Measurements from ENCODE around the gene ASIP. TPM values are rescaled to one million over a fixed set of nuclear protein-coding genes. Genes with fewer than 3 reads are reported as not detected.
"Not testable (repeated sequence)": the region's sequence is repeated elsewhere in the genome, so short reads cannot be mapped to it uniquely, and the experiment has no call there.

ASIP gene
- total and polyA plus RNA-seq, 4 donors = 0.39 to 0.62 TPM; not detected in 2

GRCh38 chr20:34281177-34281576 is 40.0 kb downstream of the ASIP start:
- no peak overlapping the region for H3K27ac ChIP-seq (ENCODE audit: low read depth in 1 of 2, low read length in 2 of 2)
- H3K9me3 ChIP-seq (ENCODE audit: control insufficient read depth in 4 of 4, low read length in 3 of 4) = no peaks in the 10 kb centered on the region
- H3K9ac ChIP-seq (ENCODE audit: low read depth in 1 of 2, low read length in 2 of 2) = no peak overlapping the region
- no peaks in the 10 kb centered on the region for H3K4me1 ChIP-seq (ENCODE audit: control insufficient read depth in 4 of 4, insufficient read depth in 4 of 4, low read length in 3 of 4)
- H3K36me3 ChIP-seq (ENCODE audit: control insufficient read depth in 4 of 4, insufficient read depth in 3 of 4, low read depth in 1 of 4, low read length in 3 of 4) = peaks cover 22 to 75% (median 51%) of the 10 kb centered on the region in 4 donors
- no peak overlapping the region for H3K4me3 ChIP-seq (ENCODE audit: low read depth in 1 of 3, low read length in 3 of 3)
- 93% methylated on average over 3 of the region's 3 CpGs for WGBS
- no peak for DNase-seq (ENCODE audit: low spot score)
- no peaks in the 10 kb centered on the region for H3K27me3 ChIP-seq (ENCODE audit: control insufficient read depth in 4 of 4, insufficient read depth in 4 of 4, low read length in 3 of 4)
- TF ChIP-seq RXRA (IDR thresholded peaks at IDR 0.05) (no peak), JUND (IDR thresholded peaks at IDR 0.05) (no peak)

GRCh38 chr20:34282041-34282440 is 40.8 kb downstream of the ASIP start:
- H3K9ac ChIP-seq (ENCODE audit: low read depth in 1 of 2, low read length in 2 of 2) = no peak overlapping the region
- no peak overlapping the region for H3K4me3 ChIP-seq (ENCODE audit: low read depth in 1 of 3, low read length in 3 of 3)
- peaks cover 17 to 73% (median 49%) of the 10 kb centered on the region in 4 donors for H3K36me3 ChIP-seq (ENCODE audit: control insufficient read depth in 4 of 4, insufficient read depth in 3 of 4, low read depth in 1 of 4, low read length in 3 of 4)
- H3K27ac ChIP-seq (ENCODE audit: low read depth in 1 of 2, low read length in 2 of 2) = no peak overlapping the region
- no peaks in the 10 kb centered on the region for H3K9me3 ChIP-seq (ENCODE audit: control insufficient read depth in 4 of 4, low read length in 3 of 4)
- WGBS = 86% methylated on average over 4 of the region's 4 CpGs
- no peak for TF ChIP-seq MAX (IDR thresholded peaks at IDR 0.05)
- H3K4me1 ChIP-seq (ENCODE audit: control insufficient read depth in 4 of 4, insufficient read depth in 4 of 4, low read length in 3 of 4) = no peaks in the 10 kb centered on the region
- no peak for DNase-seq (ENCODE audit: low spot score)
- no peaks in the 10 kb centered on the region for H3K27me3 ChIP-seq (ENCODE audit: control insufficient read depth in 4 of 4, insufficient read depth in 4 of 4, low read length in 3 of 4)

- no peak overlapping the region for H3K4me3 ChIP-seq (ENCODE audit: low read depth in 1 of 3, low read length in 3 of 3)
- peaks cover 17 to 73% (median 52%) of the 10 kb centered on the region in 4 donors for H3K36me3 ChIP-seq (ENCODE audit: control insufficient read depth in 4 of 4, insufficient read depth in 3 of 4, low read depth in 1 of 4, low read length in 3 of 4)
- H3K9ac ChIP-seq (ENCODE audit: low read depth in 1 of 2, low read length in 2 of 2) = no peak overlapping the region
- 96% methylated on average over 1 of the region's 1 CpG for whole genome bisulfite sequencing
- H3K4me1 ChIP-seq (ENCODE audit: control insufficient read depth in 4 of 4, insufficient read depth in 4 of 4, low read length in 3 of 4) = no peaks in the 10 kb centered on the region
- no peaks in the 10 kb centered on the region for H3K9me3 ChIP-seq (ENCODE audit: control insufficient read depth in 4 of 4, low read length in 3 of 4)
- no peaks in the 10 kb centered on the region for H3K27me3 ChIP-seq (ENCODE audit: control insufficient read depth in 4 of 4, insufficient read depth in 4 of 4, low read length in 3 of 4)
- peak; percentile 31 to 59 for TF ChIP-seq HNF4A (conservative IDR thresholded peaks at IDR 0.05)
- no peak for TF ChIP-seq FOXA1 (IDR thresholded peaks at IDR 0.05)
- H3K27ac ChIP-seq (ENCODE audit: low read depth in 1 of 2, low read length in 2 of 2) = no peak overlapping the region
- DNase-seq (ENCODE audit: low spot score) = no peak
These were observed 42.6 kb downstream of the ASIP start for GRCh38 chr20:34283844-34284243.

- H3K27ac ChIP-seq (ENCODE audit: low read depth in 1 of 2, low read length in 2 of 2) = no peak overlapping the region
- H3K9me3 ChIP-seq (ENCODE audit: control insufficient read depth in 4 of 4, low read length in 3 of 4) = no peaks in the 10 kb centered on the region
- 96% methylated on average over 16 of the region's 16 CpGs for WGBS
- H3K4me3 ChIP-seq (ENCODE audit: low read depth in 1 of 3, low read length in 3 of 3) = no peak overlapping the region
- TF ChIP-seq RAD21 (IDR thresholded peaks at IDR 0.05) (no peak), ATF3 (IDR thresholded peaks at IDR 0.05) (no peak), GABPA (IDR thresholded peaks at IDR 0.05 in 1 of 2, conservative IDR thresholded peaks at IDR 0.05 in 1 of 2) (no peak), YY1 (IDR thresholded peaks at IDR 0.05) (no peak), SP1 (IDR thresholded peaks at IDR 0.05) (no peak), RXRA (IDR thresholded peaks at IDR 0.05) (no peak), ZBTB33 (IDR thresholded peaks at IDR 0.05) (no peak), HNF4G (IDR thresholded peaks at IDR 0.05) (no peak), HNF4A (conservative IDR thresholded peaks at IDR 0.05) (no peak), FOXA1 (IDR thresholded peaks at IDR 0.05) (no peak), JUND (IDR thresholded peaks at IDR 0.05) (no peak)
- H3K27me3 ChIP-seq (ENCODE audit: control insufficient read depth in 4 of 4, insufficient read depth in 4 of 4, low read length in 3 of 4) = no peaks in the 10 kb centered on the region
- H3K9ac ChIP-seq (ENCODE audit: low read depth in 1 of 2, low read length in 2 of 2) = no peak overlapping the region
- H3K36me3 ChIP-seq (ENCODE audit: control insufficient read depth in 4 of 4, insufficient read depth in 3 of 4, low read depth in 1 of 4, low read length in 3 of 4) = peaks cover 21 to 71% (median 51%) of the 10 kb centered on the region in 4 donors
- no peaks in the 10 kb centered on the region for H3K4me1 ChIP-seq (ENCODE audit: control insufficient read depth in 4 of 4, insufficient read depth in 4 of 4, low read length in 3 of 4)
- DNase-seq (ENCODE audit: low spot score) = no peak
These were observed 44.2 kb downstream of the ASIP start for GRCh38 chr20:34285450-34285849.

- DNase-seq (ENCODE audit: low spot score); H3K27ac ChIP-seq (ENCODE audit: low read depth in 1 of 2, low read length in 2 of 2); H3K4me1 ChIP-seq (ENCODE audit: control insufficient read depth in 4 of 4, insufficient read depth in 4 of 4, low read length in 3 of 4); H3K9ac ChIP-seq (ENCODE audit: low read depth in 1 of 2, low read length in 2 of 2); H3K27me3 ChIP-seq (ENCODE audit: control insufficient read depth in 4 of 4, insufficient read depth in 4 of 4, low read length in 3 of 4); H3K4me3 ChIP-seq (ENCODE audit: low read depth in 1 of 3, low read length in 3 of 3); H3K9me3 ChIP-seq (ENCODE audit: control insufficient read depth in 4 of 4, low read length in 3 of 4): not testable (repeated sequence)
- peaks cover 27 to 72% (median 58%) of the 10 kb centered on the region in 4 donors for H3K36me3 ChIP-seq (ENCODE audit: control insufficient read depth in 4 of 4, insufficient read depth in 3 of 4, low read depth in 1 of 4, low read length in 3 of 4)
- WGBS = 97% methylated on average over 5 of the region's 5 CpGs
These were observed 46.3 kb downstream of the ASIP start for GRCh38 chr20:34287500-34287899.
